SK-N-SH (cell line): Measurements from ENCODE around the gene USP11. TPM values are rescaled to one million over a fixed set of nuclear protein-coding genes. Genes with fewer than 3 reads are reported as not detected.

Source experiments
- CTCF ChIA-PET: fragments of 300-600, 350-600 bp; formaldehyde crosslinking; extraction: SDS; loops from one replicate; lab custom pipeline; 2021; lab: Yijun Ruan, JAX
- POLR2A ChIA-PET: fragments of 350-600 bp; sonication (Branson Sonifier 250); formaldehyde crosslinking; extraction: SDS; loops from one replicate; lab custom pipeline; 2020; ENCODE audit warnings: antibody characterized with exemption, inconsistent platforms; lab: Yijun Ruan, JAX
- DNase-seq: peaks from one replicate; pipeline ENCODE4 v3.0.0; 2012
- H2AFZ ChIP-seq: fragments of 200-600 bp; sonication (generic); 2 replicates; pipeline ENCODE4 v1.8.1; 2016; ENCODE audit warnings: antibody characterized with exemption, mild to moderate bottlenecking, low read depth
- H3F3A ChIP-seq: fragments of 200-600 bp; sonication (generic); replicated peaks from 2 replicates; pipeline ENCODE3; 2016; ENCODE audit warnings: antibody characterized with exemption, mild to moderate bottlenecking; ENCODE audit not compliant: insufficient read depth
- H3K27ac ChIP-seq, 2 experiments: fragments of 200-500 bp in 1 of 2; fragments of 200-600 bp in 1 of 2; sonication (Bioruptor generic) in 1 of 2; sonication (generic), shearing (Covaris generic) in 1 of 2; 2 replicates each; pipeline versions ENCODE4 v1.5.1 to v1.6.1; 2014 to 2016; ENCODE audit warnings: low read depth in 2 of 2, inconsistent platforms in 1 of 2, low read length in 1 of 2, mild to moderate bottlenecking in 1 of 2, mixed read lengths in 1 of 2
- H3K27me3 ChIP-seq: fragments of 200-600 bp; sonication (generic), shearing (Covaris generic); 2 replicates; pipeline ENCODE4 v1.6.1; 2016; ENCODE audit warnings: mixed run types; ENCODE audit not compliant: insufficient read depth
- H3K36me3 ChIP-seq, 2 experiments: fragments of 200-500 bp in 1 of 2; fragments of 200-600 bp in 1 of 2; sonication (Bioruptor generic) in 1 of 2; sonication (generic) in 1 of 2; replicated peaks in 1 of 2; 2 replicates each; pipeline versions ENCODE3 to v1.5.1; 2014 to 2016; ENCODE audit warnings: low read length in 1 of 2, mild to moderate bottlenecking in 1 of 2; ENCODE audit not compliant: insufficient read depth in 2 of 2, control insufficient read depth in 1 of 2
- H3K4me1 ChIP-seq, 2 experiments: fragments of 200-500 bp in 1 of 2; fragments of 200-600 bp in 1 of 2; sonication (Bioruptor generic) in 1 of 2; sonication (generic), shearing (Covaris generic) in 1 of 2; 2 replicates each; pipeline versions ENCODE4 v1.5.1 to v1.6.1; 2014 to 2016; ENCODE audit warnings: low read depth in 1 of 2, low read length in 1 of 2, mixed run types in 1 of 2; ENCODE audit not compliant: insufficient read depth in 2 of 2, control insufficient read depth in 1 of 2
- H3K4me2 ChIP-seq: fragments of 200-600 bp; sonication (generic), shearing (Covaris generic); 2 replicates; pipeline ENCODE4 v1.6.1; 2017; ENCODE audit warnings: mixed run types
- H3K4me3 ChIP-seq, 2 experiments: fragments of 200-500 bp in 1 of 2; fragments of 200-600 bp in 1 of 2; sonication (Bioruptor generic) in 1 of 2; sonication (generic), shearing (Covaris generic) in 1 of 2; 2 replicates each; pipeline versions ENCODE4 v1.5.1 to v1.8.1; 2014 to 2016; ENCODE audit warnings: low read depth in 2 of 2, inconsistent platforms in 1 of 2, low read length in 1 of 2, mild to moderate bottlenecking in 1 of 2, mixed read lengths in 1 of 2, moderate library complexity in 1 of 2
- H3K79me2 ChIP-seq: fragments of 200-600 bp; sonication (generic); 2 replicates; pipeline ENCODE4 v1.8.1; 2017; ENCODE audit warnings: mild to moderate bottlenecking; ENCODE audit not compliant: insufficient read depth
- H3K9ac ChIP-seq: fragments of 200-600 bp; sonication (generic); 2 replicates; pipeline ENCODE4 v1.6.1; 2017; ENCODE audit warnings: mixed run types
- H3K9me2 ChIP-seq: fragments of 200-600 bp; sonication (generic); 2 replicates; pipeline ENCODE4 v1.6.1; 2017; ENCODE audit warnings: mixed run types
- H3K9me3 ChIP-seq: fragments of 200-600 bp; sonication (generic); 2 replicates; pipeline ENCODE4 v1.6.1; 2017; ENCODE audit warnings: mixed run types, mild to moderate bottlenecking, moderate library complexity
- H4K20me1 ChIP-seq: fragments of 200-600 bp; sonication (generic); 2 replicates; pipeline ENCODE4 v1.6.1; 2017; ENCODE audit warnings: mild to moderate bottlenecking, mixed run types; ENCODE audit not compliant: insufficient read depth
- CHD2 ChIP-seq: fragments of 150-350 bp; IDR thresholded peaks from 2 replicates; pipeline ENCODE4 v1.6.1; 2018; ENCODE audit warnings: low read length; ENCODE audit not compliant: partially characterized antibody
- EP300 ChIP-seq, 2 experiments: IDR thresholded peaks; 2 replicates each; pipeline versions ENCODE4 v1.4.0 to v1.6.1; 2012; ENCODE audit warnings: borderline replicate concordance in 1 of 2, low read depth in 1 of 2, low read length in 1 of 2
- EZH2phosphoT487 ChIP-seq: fragments of 200-600 bp; sonication (generic); IDR thresholded peaks from 2 replicates; pipeline ENCODE4 v1.6.1; 2017; ENCODE audit warnings: low read depth, mixed run types, mild to moderate bottlenecking, antibody characterized with exemption, moderate library complexity, borderline replicate concordance
- FOXJ3 ChIP-seq: sonication (generic); formaldehyde crosslinking; IDR thresholded peaks from 2 replicates; pipeline ENCODE4 v1.5.1; 2020; ENCODE audit warnings: mild to moderate bottlenecking, missing genetic modification reagents
- GATA2 ChIP-seq: sonication (generic); formaldehyde crosslinking; IDR thresholded peaks from 2 replicates; pipeline ENCODE4 v1.5.0; 2020; ENCODE audit warnings: mild to moderate bottlenecking, missing genetic modification reagents
- JUND ChIP-seq: IDR thresholded peaks from 2 replicates; pipeline ENCODE4 v1.4.0; 2012
- NFIC ChIP-seq: IDR thresholded peaks from 2 replicates; pipeline ENCODE4 v1.4.0; 2012; ENCODE audit warnings: borderline replicate concordance
- NRF1 ChIP-seq: IDR thresholded peaks from 2 replicates; pipeline ENCODE4 v1.6.1; 2012; ENCODE audit warnings: low read depth, mild to moderate bottlenecking, low read length
- RXRA ChIP-seq: IDR thresholded peaks from 2 replicates; pipeline ENCODE4 v1.4.0; 2012; ENCODE audit warnings: low read depth, mild to moderate bottlenecking, borderline replicate concordance
- TAF1 ChIP-seq: IDR thresholded peaks from 2 replicates; pipeline ENCODE4 v1.6.1; 2012; ENCODE audit warnings: low read depth, mild to moderate bottlenecking, low read length, moderate library complexity, borderline replicate concordance
- TEAD4 ChIP-seq: IDR thresholded peaks from 2 replicates; pipeline ENCODE4 v1.4.0; 2012; ENCODE audit warnings: mild to moderate bottlenecking, borderline replicate concordance; ENCODE audit not compliant: insufficient read depth
- whole genome bisulfite sequencing: methylation state at CpG from one replicate; pipeline ENCODE4 v1.1.6; 2017; ENCODE audit warnings: low lambda C conversion rate; 5-methylcytosine and 5-hydroxymethylcytosine counted together
- polyA plus RNA-seq, 3 experiments: library from polyadenylated mRNA; depleted of rRNA; stranded (reverse); fragments of >200 nt; gene quantifications; 2 replicates each; pipeline ENCODE4 v1.2.3, GENCODE V29; 2012
- TF ChIP-seq, protein P1 (sequence below): IDR thresholded peaks from 2 replicates; pipeline ENCODE4; 2012
- TF ChIP-seq, protein P2 (sequence below): IDR thresholded peaks from 2 replicates; pipeline ENCODE4 v1.4.0; 2012; ENCODE audit warnings: low read depth, borderline replicate concordance
- TF ChIP-seq, protein P3 (sequence below): fragments of 150-350 bp; IDR thresholded peaks from 2 replicates; pipeline ENCODE4 v1.6.1; 2017; ENCODE audit warnings: antibody characterized with exemption, low read length, low read depth, borderline replicate concordance
- TF ChIP-seq, protein P4 (sequence below): IDR thresholded peaks from 2 replicates; pipeline ENCODE4 v1.4.0; 2012; ENCODE audit warnings: low read depth, borderline replicate concordance

Gene USP11
- polyA plus RNA-seq, 1 of the 3 experiments (the other 2 are of a cell fraction) = 53.1 TPM

DNA sequence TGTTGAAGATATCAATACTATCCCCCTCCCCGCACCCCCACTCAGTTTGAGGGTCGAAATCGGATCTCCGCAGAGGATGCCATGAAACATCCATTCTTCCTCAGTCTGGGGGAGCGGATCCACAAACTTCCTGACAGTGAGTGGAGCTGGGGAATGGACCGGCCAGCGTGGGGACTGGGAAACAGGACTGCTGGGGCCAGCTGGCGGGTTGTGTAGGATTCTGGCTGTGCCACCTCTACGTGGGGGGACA, 5.5 kb upstream of the USP11 start:
- Histone ChIP-seq H3K9me3 (no peaks in the 10 kb centered on the region), H3K4me3 (no peak overlapping the region), H3K9me2 (no peaks in the 10 kb centered on the region), H3K9ac (no peak overlapping the region), H3K27ac (no peak overlapping the region), H3K79me2 (peaks cover 17% of the 10 kb centered on the region), H2AFZ (no peak overlapping the region), H3K27me3 (no peaks in the 10 kb centered on the region), H3F3A (peaks cover 8% of the 10 kb centered on the region), H3K36me3 (peaks cover 24 to 67% of the 10 kb centered on the region in 2 experiments), H4K20me1 (peaks cover 17% of the 10 kb centered on the region), H3K4me2 (no peak overlapping the region), H3K4me1 (peaks cover 0 to 3% of the 10 kb centered on the region in 2 experiments; a peak in 1 of 4 replicates)
- ChIA-PET CTCF (no interaction called here), POLR2A (no interaction called here)
- no peak for DNase-seq
- TF ChIP-seq GATA2 (CRISPR knock-in tag) = no peak
- TF ChIP-seq, protein P1, sequence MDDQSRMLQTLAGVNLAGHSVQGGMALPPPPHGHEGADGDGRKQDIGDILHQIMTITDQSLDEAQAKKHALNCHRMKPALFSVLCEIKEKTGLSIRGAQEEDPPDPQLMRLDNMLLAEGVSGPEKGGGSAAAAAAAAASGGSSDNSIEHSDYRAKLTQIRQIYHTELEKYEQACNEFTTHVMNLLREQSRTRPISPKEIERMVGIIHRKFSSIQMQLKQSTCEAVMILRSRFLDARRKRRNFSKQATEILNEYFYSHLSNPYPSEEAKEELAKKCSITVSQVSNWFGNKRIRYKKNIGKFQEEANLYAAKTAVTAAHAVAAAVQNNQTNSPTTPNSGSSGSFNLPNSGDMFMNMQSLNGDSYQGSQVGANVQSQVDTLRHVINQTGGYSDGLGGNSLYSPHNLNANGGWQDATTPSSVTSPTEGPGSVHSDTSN = no peak
- TF ChIP-seq TEAD4 = no peak
- TF ChIP-seq NFIC = no peak
- TF ChIP-seq, protein P2, sequence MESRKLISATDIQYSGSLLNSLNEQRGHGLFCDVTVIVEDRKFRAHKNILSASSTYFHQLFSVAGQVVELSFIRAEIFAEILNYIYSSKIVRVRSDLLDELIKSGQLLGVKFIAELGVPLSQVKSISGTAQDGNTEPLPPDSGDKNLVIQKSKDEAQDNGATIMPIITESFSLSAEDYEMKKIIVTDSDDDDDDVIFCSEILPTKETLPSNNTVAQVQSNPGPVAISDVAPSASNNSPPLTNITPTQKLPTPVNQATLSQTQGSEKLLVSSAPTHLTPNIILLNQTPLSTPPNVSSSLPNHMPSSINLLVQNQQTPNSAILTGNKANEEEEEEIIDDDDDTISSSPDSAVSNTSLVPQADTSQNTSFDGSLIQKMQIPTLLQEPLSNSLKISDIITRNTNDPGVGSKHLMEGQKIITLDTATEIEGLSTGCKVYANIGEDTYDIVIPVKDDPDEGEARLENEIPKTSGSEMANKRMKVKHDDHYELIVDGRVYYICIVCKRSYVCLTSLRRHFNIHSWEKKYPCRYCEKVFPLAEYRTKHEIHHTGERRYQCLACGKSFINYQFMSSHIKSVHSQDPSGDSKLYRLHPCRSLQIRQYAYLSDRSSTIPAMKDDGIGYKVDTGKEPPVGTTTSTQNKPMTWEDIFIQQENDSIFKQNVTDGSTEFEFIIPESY = no peak
- TF ChIP-seq EZH2phosphoT487 = no peak
- TF ChIP-seq, protein P3, sequence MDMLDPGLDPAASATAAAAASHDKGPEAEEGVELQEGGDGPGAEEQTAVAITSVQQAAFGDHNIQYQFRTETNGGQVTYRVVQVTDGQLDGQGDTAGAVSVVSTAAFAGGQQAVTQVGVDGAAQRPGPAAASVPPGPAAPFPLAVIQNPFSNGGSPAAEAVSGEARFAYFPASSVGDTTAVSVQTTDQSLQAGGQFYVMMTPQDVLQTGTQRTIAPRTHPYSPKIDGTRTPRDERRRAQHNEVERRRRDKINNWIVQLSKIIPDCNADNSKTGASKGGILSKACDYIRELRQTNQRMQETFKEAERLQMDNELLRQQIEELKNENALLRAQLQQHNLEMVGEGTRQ = no peak
- no peak for TF ChIP-seq CHD2
- no peak for TF ChIP-seq TAF1
- TF ChIP-seq JUND = no peak
- TF ChIP-seq EP300 (IDR thresholded peaks at IDR 0.05; ENCODE audit: borderline replicate concordance in 1 of 2, low read depth in 1 of 2, low read length in 1 of 2) = no peak
- no peak for TF ChIP-seq FOXJ3 (CRISPR knock-in tag)
- WGBS = 95% methylated on average over 9 of the region's 9 CpGs

DNA sequence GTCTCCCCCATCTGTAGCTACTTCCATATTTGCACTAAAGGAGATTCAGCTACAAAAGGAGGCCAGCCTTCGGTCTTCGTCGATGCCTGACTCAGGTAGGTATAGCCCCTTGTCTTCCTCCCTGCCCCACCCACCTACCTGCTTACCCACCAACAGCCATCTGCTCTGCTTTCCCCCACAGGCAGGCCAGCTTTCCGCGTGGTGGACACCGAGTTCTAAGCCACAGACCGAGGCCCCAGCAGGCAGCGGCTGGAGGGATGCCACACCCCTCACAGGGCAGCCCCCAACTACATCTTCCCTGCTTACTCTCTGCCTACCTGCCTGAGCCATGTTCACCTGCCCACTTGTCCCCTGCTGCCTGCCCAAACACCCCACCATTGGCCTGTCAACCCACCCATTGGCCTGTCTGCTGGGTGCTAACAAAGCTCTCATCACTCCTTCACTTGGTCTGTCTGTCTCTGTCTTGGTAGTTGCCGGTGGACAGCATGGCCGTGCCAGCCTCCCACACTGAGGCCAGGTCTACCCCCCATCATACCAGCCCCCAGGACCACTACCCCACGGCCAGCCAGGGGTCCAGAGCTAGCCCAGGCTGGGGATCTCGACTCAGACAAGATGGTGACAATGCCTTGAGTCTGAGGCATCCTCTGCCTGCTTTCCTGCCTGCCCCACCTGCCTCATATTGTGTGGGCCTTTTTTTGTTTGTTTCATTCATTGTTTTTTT, 4.1 kb upstream of the USP11 start:
- Histone ChIP-seq H3K79me2 (peaks cover 5% of the 10 kb centered on the region), H3K36me3 (peaks cover 19 to 59% of the 10 kb centered on the region in 2 experiments), H3K9ac (no peak overlapping the region), H3F3A (peaks cover 12% of the 10 kb centered on the region), H3K4me2 (no peak overlapping the region), H3K9me2 (no peaks in the 10 kb centered on the region), H4K20me1 (peaks cover 5% of the 10 kb centered on the region; the same call in 1 of the 2 replicates), H2AFZ (no peak overlapping the region), H3K4me1 (peaks cover 0 to 7% of the 10 kb centered on the region in 2 experiments; a peak in 1 of 4 replicates), H3K9me3 (no peaks in the 10 kb centered on the region), H3K27ac (no peak overlapping the region), H3K27me3 (no peaks in the 10 kb centered on the region), H3K4me3 (no peak overlapping the region)
- ChIA-PET POLR2A (no interaction called here), CTCF (no interaction called here)
- no peak for DNase-seq
- TF ChIP-seq, protein P1 = no peak
- TF ChIP-seq RXRA (no peak), NRF1 (no peak)
- TF ChIP-seq, protein P4, sequence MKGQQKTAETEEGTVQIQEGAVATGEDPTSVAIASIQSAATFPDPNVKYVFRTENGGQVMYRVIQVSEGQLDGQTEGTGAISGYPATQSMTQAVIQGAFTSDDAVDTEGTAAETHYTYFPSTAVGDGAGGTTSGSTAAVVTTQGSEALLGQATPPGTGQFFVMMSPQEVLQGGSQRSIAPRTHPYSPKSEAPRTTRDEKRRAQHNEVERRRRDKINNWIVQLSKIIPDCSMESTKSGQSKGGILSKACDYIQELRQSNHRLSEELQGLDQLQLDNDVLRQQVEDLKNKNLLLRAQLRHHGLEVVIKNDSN = no peak
- WGBS = 90% methylated on average over 11 of the region's 12 CpGs
